ENCODE data around the gene PLXNC1. TPM values are rescaled to one million over a fixed set of nuclear protein-coding genes. Genes with fewer than 3 reads are reported as not detected.
A peak's percentile ranks its signal among the peaks of the same experiment; 100 is the strongest.

The PLXNC1 gene
- total and polyA plus RNA-seq, 4 donors: 0.71 to 12.0 (median 3.3) TPM

GRCh38 chr12:94149119-94149780 is 873 bp downstream of the PLXNC1 start:
- Histone ChIP-seq H3K4me3 (ENCODE audit: low read depth in 1 of 3, low read length in 3 of 3) (peak overlapping the region in 2 of 3 donors; percentile 53 to 66), H3K9ac (ENCODE audit: low read depth in 1 of 2, low read length in 2 of 2) (no peak overlapping the region), H3K4me1 (ENCODE audit: control insufficient read depth in 4 of 4, insufficient read depth in 4 of 4, low read length in 3 of 4) (peaks cover 9 to 46% (median 43%) of the 10 kb centered on the region in 4 donors), H3K27me3 (ENCODE audit: control insufficient read depth in 4 of 4, insufficient read depth in 4 of 4, low read length in 3 of 4) (peaks cover 0 to 4% (median 1%) of the 10 kb centered on the region in 4 donors), H3K36me3 (ENCODE audit: control insufficient read depth in 4 of 4, insufficient read depth in 3 of 4, low read depth in 1 of 4, low read length in 3 of 4) (no peaks in the 10 kb centered on the region), H3K27ac (ENCODE audit: low read depth in 1 of 2, low read length in 2 of 2) (peak overlapping the region in 1 of 2 donors; percentile 45), H3K9me3 (ENCODE audit: control insufficient read depth in 4 of 4, low read length in 3 of 4) (no peaks in the 10 kb centered on the region)
- TF ChIP-seq YY1 (IDR thresholded peaks at IDR 0.05): no peak
- TF ChIP-seq RAD21 (IDR thresholded peaks at IDR 0.05): peak in 1 of 2 donors; percentile 19
- no peak for TF ChIP-seq MAX (IDR thresholded peaks at IDR 0.05)
- peak; percentile 6 for TF ChIP-seq CTCF (IDR thresholded peaks at IDR 0.05; ENCODE audit: low read depth, low read length, missing input control)
- WGBS: 2% methylated on average over 76 of the region's 76 CpGs
- DNase-seq (ENCODE audit: low spot score): peak; percentile 64

- H3K27ac ChIP-seq (ENCODE audit: low read depth in 1 of 2, low read length in 2 of 2): peak overlapping the region in 1 of 2 donors; percentile 45
- DNase-seq (ENCODE audit: low spot score): no peak
- H3K36me3 ChIP-seq (ENCODE audit: control insufficient read depth in 4 of 4, insufficient read depth in 3 of 4, low read depth in 1 of 4, low read length in 3 of 4): no peaks in the 10 kb centered on the region
- no peak for TF ChIP-seq FOXA1 (IDR thresholded peaks at IDR 0.05)
- TF ChIP-seq RXRA (IDR thresholded peaks at IDR 0.05): no peak
- TF ChIP-seq ZBTB33 (IDR thresholded peaks at IDR 0.05): no peak
- no peak for TF ChIP-seq TAF1 (conservative IDR thresholded peaks at IDR 0.05)
- TF ChIP-seq SP1 (IDR thresholded peaks at IDR 0.05): no peak
- TF ChIP-seq NR2F2 (IDR thresholded peaks at IDR 0.05): no peak
- no peak for TF ChIP-seq ATF3 (IDR thresholded peaks at IDR 0.05)
- no peak for TF ChIP-seq GABPA (IDR thresholded peaks at IDR 0.05 in 1 of 2, conservative IDR thresholded peaks at IDR 0.05 in 1 of 2)
- TF ChIP-seq HNF4G (IDR thresholded peaks at IDR 0.05): no peak
- TF ChIP-seq EGR1 (IDR thresholded peaks at IDR 0.05; ENCODE audit: low read depth in 2 of 2): no peak
- TF ChIP-seq REST (IDR thresholded peaks at IDR 0.05): no peak
- no peak overlapping the region for H3K9ac ChIP-seq (ENCODE audit: low read depth in 1 of 2, low read length in 2 of 2)
- 4% methylated on average over 49 of the region's 49 CpGs for WGBS
- no peaks in the 10 kb centered on the region for H3K9me3 ChIP-seq (ENCODE audit: control insufficient read depth in 4 of 4, low read length in 3 of 4)
- peaks cover 0 to 4% (median 1%) of the 10 kb centered on the region in 4 donors for H3K27me3 ChIP-seq (ENCODE audit: control insufficient read depth in 4 of 4, insufficient read depth in 4 of 4, low read length in 3 of 4)
- H3K4me1 ChIP-seq (ENCODE audit: control insufficient read depth in 4 of 4, insufficient read depth in 4 of 4, low read length in 3 of 4): peaks cover 9 to 46% (median 43%) of the 10 kb centered on the region in 4 donors
- peak overlapping the region; percentile 24 to 66 (median 53) for H3K4me3 ChIP-seq (ENCODE audit: low read depth in 1 of 3, low read length in 3 of 3)
These were observed 1.4 kb downstream of the PLXNC1 start for GRCh38 chr12:94149781-94150239.
